ENCODE results near the gene LRRC9.

The LRRC9 gene

DNA sequence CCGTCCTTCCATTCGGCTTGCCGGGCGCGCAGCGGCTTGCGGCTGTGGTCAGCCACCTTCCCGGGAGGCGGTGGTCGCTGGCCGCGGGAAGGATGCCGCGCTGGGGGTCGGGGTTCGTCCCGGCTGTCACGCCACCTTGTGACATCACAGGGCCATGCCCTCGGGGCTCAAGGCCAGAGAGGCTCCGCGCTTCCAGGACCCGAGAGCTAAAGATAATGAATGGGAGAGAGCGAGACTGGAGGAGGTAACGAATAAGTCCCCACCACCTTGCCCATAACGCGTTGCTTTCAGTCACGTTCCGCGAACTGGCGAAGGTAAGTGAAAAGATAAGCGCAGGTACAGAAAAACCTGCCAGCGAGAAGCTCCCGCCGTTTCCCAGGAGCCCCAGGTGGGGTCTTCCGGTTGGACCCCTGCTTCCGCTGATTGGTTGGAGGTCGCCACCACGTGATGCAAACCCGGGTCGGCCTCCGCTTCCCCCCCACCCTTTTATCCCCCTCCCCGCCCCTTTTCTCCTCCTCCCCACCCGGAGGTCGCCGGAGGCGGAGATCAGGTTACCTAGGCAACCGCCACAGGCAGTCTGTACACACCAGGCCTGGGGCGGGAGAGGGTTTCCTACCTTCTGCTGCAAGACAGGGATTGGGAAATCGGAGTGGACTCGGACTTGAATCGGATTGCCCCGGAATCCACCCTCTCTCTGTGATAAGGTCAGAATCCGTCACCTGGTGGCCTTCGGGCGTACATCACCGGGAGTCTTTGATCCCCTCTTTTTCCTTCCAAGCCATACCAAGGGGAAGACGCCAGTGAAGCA is at the start of gene LRRC9:
TSS of gene LRRC9 (plus strand) at position 575 of the 808 bp plus-strand sequence.
- peak within 1 kb of the TSS; percentile 61 to 62 for H3K4me3 ChIP-seq (ENCODE audit: low read depth in 1 of 2, low read length in 2 of 2)
- no peak within 1 kb of the TSS for H3K27ac ChIP-seq (ENCODE audit: low read length)
- H3K36me3 ChIP-seq (ENCODE audit: control insufficient read depth in 1 of 2, insufficient read depth in 2 of 2, low read length in 2 of 2) = no peaks in the 10 kb centered on the region
- no peaks in the 10 kb centered on the region for H3K27me3 ChIP-seq (ENCODE audit: low read depth, low read length)
- peaks cover 0 to 8% of the 10 kb centered on the region in 2 donors for H3K4me1 ChIP-seq (ENCODE audit: control insufficient read depth in 1 of 2, insufficient read depth in 2 of 2, low read length in 2 of 2)
- no peaks in the 10 kb centered on the region for H3K9me3 ChIP-seq (ENCODE audit: control insufficient read depth in 1 of 2, low read length in 2 of 2)

DNA sequence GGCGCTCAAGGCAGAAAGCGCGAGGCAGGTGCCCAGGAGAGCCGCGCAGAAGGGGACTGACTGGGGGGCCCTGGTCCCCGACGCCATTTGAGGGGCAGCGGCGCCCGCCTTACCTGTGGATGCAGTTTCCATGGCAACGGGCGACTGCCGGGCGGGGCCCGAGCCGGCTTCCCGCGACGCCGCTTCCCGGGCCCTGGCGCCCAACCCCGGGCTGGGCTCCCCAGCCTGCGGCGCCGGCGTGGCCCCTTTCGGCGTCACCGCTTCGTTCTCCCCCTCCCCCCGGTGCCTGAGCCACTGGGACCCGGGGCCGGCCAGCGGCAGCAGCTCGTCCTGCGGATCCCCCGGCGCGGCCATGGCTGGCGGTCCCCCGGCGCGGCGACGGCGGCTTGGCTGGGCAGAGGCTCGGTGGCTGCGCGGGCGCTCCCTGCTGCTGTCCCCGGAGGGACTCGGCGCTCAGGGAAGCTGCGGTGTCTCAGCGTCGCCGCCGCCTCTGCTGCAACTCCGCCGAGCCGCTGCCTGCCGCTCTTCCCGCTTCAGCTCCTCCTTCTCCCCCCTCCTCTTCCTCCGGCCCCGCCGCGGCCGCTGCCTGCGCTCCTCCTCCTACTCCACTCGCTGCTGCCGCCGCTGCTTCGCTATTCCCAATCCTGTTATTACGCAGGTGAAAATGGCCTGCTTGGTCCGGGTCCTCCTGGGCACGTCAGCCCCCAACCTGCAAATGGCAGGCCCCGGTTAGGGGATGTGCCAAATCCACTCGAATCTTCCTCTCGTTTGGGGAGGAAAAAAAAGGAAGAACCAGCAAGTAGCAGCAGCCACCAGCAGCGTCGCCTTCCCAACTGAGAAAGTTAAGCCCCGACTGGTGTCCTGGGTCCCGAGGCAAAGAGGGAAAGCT is 49.4 kb upstream of the LRRC9 start, which contains the start of gene RTN1:
TSS of gene RTN1 (minus strand) at position 500 of the 889 bp plus-strand sequence. CDS start at position 354, 146 bp downstream.
- Histone ChIP-seq H3K4me1 (ENCODE audit: control insufficient read depth in 1 of 2, insufficient read depth in 2 of 2, low read length in 2 of 2) (peaks cover 0 to 19% of the 10 kb centered on the region in 2 donors), H3K4me3 (ENCODE audit: low read depth in 1 of 2, low read length in 2 of 2) (peak within 1 kb of the TSS; percentile 64 to 79), H3K27ac (ENCODE audit: low read length) (no peak within 1 kb of the TSS), H3K27me3 (ENCODE audit: low read depth, low read length) (peaks cover 7% of the 10 kb centered on the region), H3K9me3 (ENCODE audit: control insufficient read depth in 1 of 2, low read length in 2 of 2) (no peaks in the 10 kb centered on the region), H3K36me3 (ENCODE audit: control insufficient read depth in 1 of 2, insufficient read depth in 2 of 2, low read length in 2 of 2) (no peaks in the 10 kb centered on the region)

DNA sequence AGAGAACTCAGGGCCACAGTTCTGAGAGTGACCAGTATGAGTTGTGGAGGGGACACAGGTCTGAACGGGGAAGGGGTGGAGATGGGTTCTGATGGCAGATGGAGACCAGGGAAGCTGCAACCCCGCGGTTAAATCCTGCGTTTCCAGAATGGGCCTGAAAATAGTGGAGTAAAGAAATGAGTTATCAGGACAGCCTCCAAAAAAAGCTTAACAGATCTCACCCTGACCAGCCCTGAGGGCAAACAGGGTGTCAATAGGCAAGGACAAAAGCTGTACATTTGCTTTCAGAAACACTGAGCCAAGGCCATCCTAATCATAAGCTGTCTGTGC is 48.8 kb upstream of the LRRC9 start:
- peak overlapping the region; percentile 64 to 79 for H3K4me3 ChIP-seq (ENCODE audit: low read depth in 1 of 2, low read length in 2 of 2)
- H3K9me3 ChIP-seq (ENCODE audit: control insufficient read depth in 1 of 2, low read length in 2 of 2) = no peaks in the 10 kb centered on the region
- H3K27me3 ChIP-seq (ENCODE audit: low read depth, low read length) = peaks cover 7% of the 10 kb centered on the region
- H3K36me3 ChIP-seq (ENCODE audit: control insufficient read depth in 1 of 2, insufficient read depth in 2 of 2, low read length in 2 of 2) = no peaks in the 10 kb centered on the region
- H3K27ac ChIP-seq (ENCODE audit: low read length) = no peak overlapping the region
- H3K4me1 ChIP-seq (ENCODE audit: control insufficient read depth in 1 of 2, insufficient read depth in 2 of 2, low read length in 2 of 2) = peaks cover 0 to 19% of the 10 kb centered on the region in 2 donors

- Histone ChIP-seq H3K27me3 (ENCODE audit: low read depth, low read length) (no peaks in the 10 kb centered on the region), H3K36me3 (ENCODE audit: control insufficient read depth in 1 of 2, insufficient read depth in 2 of 2, low read length in 2 of 2) (no peaks in the 10 kb centered on the region)
These were observed 37.0 kb upstream of the LRRC9 start for GRCh38 chr14:59882957-59883356.

DNA sequence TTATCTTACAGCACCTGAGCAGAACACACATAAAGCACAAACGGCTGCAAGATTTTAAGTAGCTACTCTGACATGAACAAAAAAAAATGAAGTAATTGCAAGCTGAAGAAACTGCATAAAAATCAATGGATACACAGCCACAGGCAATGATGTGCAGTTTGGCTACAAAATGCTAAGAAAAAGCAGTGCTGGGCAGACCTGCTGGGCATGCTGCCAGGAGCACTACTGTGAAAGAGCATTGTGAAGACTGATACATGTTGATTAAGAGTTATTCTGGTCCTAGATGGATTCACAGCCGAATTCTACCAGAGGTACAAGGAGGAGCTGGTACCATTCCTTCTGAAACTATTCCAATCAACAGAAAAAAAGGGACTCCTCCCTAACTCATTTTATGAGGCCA is 29.3 kb upstream of the LRRC9 start:
- Histone ChIP-seq H3K9me3 (ENCODE audit: control insufficient read depth in 1 of 2, low read length in 2 of 2) (no peaks in the 10 kb centered on the region), H3K27ac (ENCODE audit: low read length) (no peak overlapping the region), H3K27me3 (ENCODE audit: low read depth, low read length) (no peaks in the 10 kb centered on the region), H3K4me3 (ENCODE audit: low read depth in 1 of 2, low read length in 2 of 2) (no peak overlapping the region), H3K4me1 (ENCODE audit: control insufficient read depth in 1 of 2, insufficient read depth in 2 of 2, low read length in 2 of 2) (no peaks in the 10 kb centered on the region), H3K36me3 (ENCODE audit: control insufficient read depth in 1 of 2, insufficient read depth in 2 of 2, low read length in 2 of 2) (no peaks in the 10 kb centered on the region)

More at GRCh38 chr14:59882957-59883356, 37.0 kb upstream of the LRRC9 start:
- H3K27ac ChIP-seq (ENCODE audit: low read length) = no peak overlapping the region
- H3K4me1 ChIP-seq (ENCODE audit: control insufficient read depth in 1 of 2, insufficient read depth in 2 of 2, low read length in 2 of 2) = no peaks in the 10 kb centered on the region
- H3K9me3 ChIP-seq (ENCODE audit: control insufficient read depth in 1 of 2, low read length in 2 of 2) = peaks cover 0 to 5% of the 10 kb centered on the region in 2 donors
- H3K4me3 ChIP-seq (ENCODE audit: low read depth in 1 of 2, low read length in 2 of 2) = no peak overlapping the region

- no peaks in the 10 kb centered on the region for H3K36me3 ChIP-seq (ENCODE audit: control insufficient read depth in 1 of 2, insufficient read depth in 2 of 2, low read length in 2 of 2)
- H3K4me3 ChIP-seq (ENCODE audit: low read depth in 1 of 2, low read length in 2 of 2) = no peak overlapping the region
- H3K27me3 ChIP-seq (ENCODE audit: low read depth, low read length) = no peaks in the 10 kb centered on the region
- no peaks in the 10 kb centered on the region for H3K4me1 ChIP-seq (ENCODE audit: control insufficient read depth in 1 of 2, insufficient read depth in 2 of 2, low read length in 2 of 2)
- no peak overlapping the region for H3K27ac ChIP-seq (ENCODE audit: low read length)
- H3K9me3 ChIP-seq (ENCODE audit: control insufficient read depth in 1 of 2, low read length in 2 of 2) = no peaks in the 10 kb centered on the region
These were observed 24.2 kb upstream of the LRRC9 start for GRCh38 chr14:59895721-59896120.

DNA sequence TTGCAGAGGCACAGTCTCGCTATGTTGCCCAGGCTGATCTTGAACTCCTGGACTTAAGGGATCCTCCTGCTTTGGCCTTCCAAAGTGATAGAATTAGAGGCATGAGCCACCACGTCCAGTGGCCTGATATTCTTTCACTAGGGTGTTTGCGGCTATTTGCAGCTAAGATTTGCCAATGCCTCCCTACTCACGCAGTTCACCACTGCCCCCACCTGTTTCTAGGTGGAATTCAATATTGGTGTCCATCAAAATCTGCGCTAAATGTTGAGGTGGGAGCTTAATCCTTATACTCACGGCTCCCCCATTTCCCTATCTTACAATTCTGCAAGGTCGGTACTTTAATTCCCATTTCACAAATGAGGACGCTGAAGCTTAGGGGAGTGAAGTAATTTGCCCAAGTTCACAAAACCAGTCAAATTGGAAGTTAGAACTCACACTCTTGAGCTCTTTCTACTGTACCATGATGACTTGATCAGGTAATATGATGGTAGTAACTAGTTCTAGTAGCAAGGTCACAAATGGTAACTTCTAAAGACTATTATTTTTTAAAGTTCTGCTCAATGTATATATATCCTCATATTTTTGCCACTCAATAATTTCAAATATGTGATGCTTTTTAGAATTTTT is 22.1 kb upstream of the LRRC9 start:
- no peaks in the 10 kb centered on the region for H3K4me1 ChIP-seq (ENCODE audit: control insufficient read depth in 1 of 2, insufficient read depth in 2 of 2, low read length in 2 of 2)
- no peak overlapping the region for H3K27ac ChIP-seq (ENCODE audit: low read length)
- no peaks in the 10 kb centered on the region for H3K27me3 ChIP-seq (ENCODE audit: low read depth, low read length)
- H3K36me3 ChIP-seq (ENCODE audit: control insufficient read depth in 1 of 2, insufficient read depth in 2 of 2, low read length in 2 of 2) = no peaks in the 10 kb centered on the region
- H3K9me3 ChIP-seq (ENCODE audit: control insufficient read depth in 1 of 2, low read length in 2 of 2) = no peaks in the 10 kb centered on the region
- H3K4me3 ChIP-seq (ENCODE audit: low read depth in 1 of 2, low read length in 2 of 2) = no peak overlapping the region

DNA sequence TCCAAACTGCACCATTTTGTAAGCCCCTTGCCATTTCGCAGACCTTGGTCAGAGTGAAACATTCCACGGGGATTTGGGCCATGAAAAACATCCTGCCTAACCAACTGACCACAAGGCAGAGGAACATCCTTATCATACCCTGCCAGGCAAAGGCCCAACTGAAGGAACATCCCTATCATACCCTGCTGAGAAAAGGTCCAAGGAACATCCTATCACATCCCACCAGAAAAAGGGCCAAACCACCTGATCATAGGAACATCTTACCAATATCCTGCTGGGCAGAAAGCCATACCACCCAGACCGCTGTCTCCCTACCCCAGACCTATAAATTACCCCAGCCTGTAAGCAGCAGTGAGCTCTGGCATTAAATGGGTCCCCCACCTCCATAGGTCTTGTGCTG is 19.4 kb upstream of the LRRC9 start:
- Histone ChIP-seq H3K4me3 (ENCODE audit: low read depth in 1 of 2, low read length in 2 of 2) (no peak overlapping the region), H3K9me3 (ENCODE audit: control insufficient read depth in 1 of 2, low read length in 2 of 2) (no peaks in the 10 kb centered on the region), H3K27me3 (ENCODE audit: low read depth, low read length) (no peaks in the 10 kb centered on the region), H3K27ac (ENCODE audit: low read length) (no peak overlapping the region), H3K4me1 (ENCODE audit: control insufficient read depth in 1 of 2, insufficient read depth in 2 of 2, low read length in 2 of 2) (no peaks in the 10 kb centered on the region), H3K36me3 (ENCODE audit: control insufficient read depth in 1 of 2, insufficient read depth in 2 of 2, low read length in 2 of 2) (no peaks in the 10 kb centered on the region)

DNA sequence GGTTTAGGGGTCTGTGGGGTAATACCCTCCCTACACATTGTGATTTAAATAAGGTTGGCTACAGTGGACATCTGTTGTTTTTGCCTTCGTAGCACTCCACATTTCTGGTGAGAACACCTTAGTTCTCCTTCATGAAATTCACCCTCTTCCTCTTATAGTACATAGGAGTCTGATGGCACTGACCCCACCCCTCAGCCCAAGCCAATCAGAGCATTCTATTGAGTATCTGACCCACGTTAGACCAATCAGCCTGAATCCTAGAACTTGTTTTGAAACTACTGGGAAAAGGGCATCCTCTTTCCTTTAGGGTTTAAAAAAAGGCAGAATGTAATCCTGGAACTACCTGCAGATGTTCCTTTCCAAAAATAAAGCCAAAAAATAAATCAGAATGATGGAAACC is 15.8 kb upstream of the LRRC9 start:
- Histone ChIP-seq H3K27ac (ENCODE audit: low read length) (no peak overlapping the region), H3K27me3 (ENCODE audit: low read depth, low read length) (no peaks in the 10 kb centered on the region), H3K9me3 (ENCODE audit: control insufficient read depth in 1 of 2, low read length in 2 of 2) (no peaks in the 10 kb centered on the region), H3K4me1 (ENCODE audit: control insufficient read depth in 1 of 2, insufficient read depth in 2 of 2, low read length in 2 of 2) (no peaks in the 10 kb centered on the region), H3K4me3 (ENCODE audit: low read depth in 1 of 2, low read length in 2 of 2) (no peak overlapping the region), H3K36me3 (ENCODE audit: control insufficient read depth in 1 of 2, insufficient read depth in 2 of 2, low read length in 2 of 2) (no peaks in the 10 kb centered on the region)

- Histone ChIP-seq H3K36me3 (ENCODE audit: control insufficient read depth in 1 of 2, insufficient read depth in 2 of 2, low read length in 2 of 2) (no peaks in the 10 kb centered on the region), H3K27me3 (ENCODE audit: low read depth, low read length) (no peaks in the 10 kb centered on the region), H3K9me3 (ENCODE audit: control insufficient read depth in 1 of 2, low read length in 2 of 2) (no peaks in the 10 kb centered on the region), H3K4me3 (ENCODE audit: low read depth in 1 of 2, low read length in 2 of 2) (no peak overlapping the region), H3K4me1 (ENCODE audit: control insufficient read depth in 1 of 2, insufficient read depth in 2 of 2, low read length in 2 of 2) (no peaks in the 10 kb centered on the region), H3K27ac (ENCODE audit: low read length) (no peak overlapping the region)
These were observed 14.8 kb upstream of the LRRC9 start for GRCh38 chr14:59905188-59905587.

DNA sequence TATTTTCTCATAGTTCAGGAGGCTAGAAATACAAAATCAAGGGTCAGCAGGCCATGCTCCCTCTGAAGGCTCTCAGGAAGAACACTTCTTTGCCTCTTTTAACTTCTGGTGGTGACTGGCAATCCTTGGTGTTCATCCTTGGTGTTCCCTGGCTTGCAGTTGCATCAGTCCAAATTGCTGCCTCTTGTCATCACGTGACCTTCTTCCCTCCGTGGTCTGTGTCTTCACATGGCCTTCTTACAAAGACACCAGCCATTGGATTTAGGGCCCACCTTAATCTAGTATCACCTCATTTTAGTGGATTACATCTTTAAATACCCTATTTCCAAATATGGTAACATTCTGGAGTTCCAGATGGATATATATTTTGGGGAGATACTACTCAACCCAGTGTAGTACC is 7.5 kb upstream of the LRRC9 start:
- no peaks in the 10 kb centered on the region for H3K9me3 ChIP-seq (ENCODE audit: control insufficient read depth in 1 of 2, low read length in 2 of 2)
- no peak overlapping the region for H3K27ac ChIP-seq (ENCODE audit: low read length)
- no peaks in the 10 kb centered on the region for H3K27me3 ChIP-seq (ENCODE audit: low read depth, low read length)
- H3K36me3 ChIP-seq (ENCODE audit: control insufficient read depth in 1 of 2, insufficient read depth in 2 of 2, low read length in 2 of 2) = no peaks in the 10 kb centered on the region
- no peak overlapping the region for H3K4me3 ChIP-seq (ENCODE audit: low read depth in 1 of 2, low read length in 2 of 2)
- H3K4me1 ChIP-seq (ENCODE audit: control insufficient read depth in 1 of 2, insufficient read depth in 2 of 2, low read length in 2 of 2) = no peaks in the 10 kb centered on the region
